Measurements from ENCODE around the gene POLR1C. TPM values are rescaled to one million over a fixed set of nuclear protein-coding genes. Genes with fewer than 3 reads are reported as not detected.

POLR1C gene
- total RNA-seq, 1 experiment from 2014 or later: 44.8 TPM

GRCh38 chr6:43570876-43571441, 54.1 kb downstream of the POLR1C start:
- peak; percentile 14 for DNase-seq (ENCODE audit: low read depth)

Other genes with a start within 250 kb of the POLR1C start
- gene SLC22A7, start 218.8 kb upstream of the POLR1C start, total RNA-seq (2014; rRNA removed): not detected in 2 replicates
- gene CRIP3, start 208.3 kb upstream of the POLR1C start, total RNA-seq (2014; rRNA removed): not detected in 2 replicates
- 10.2 and 11.9 TPM in 2 replicates for gene ZNF318, start 147.4 kb upstream of the POLR1C start, total RNA-seq (2014; rRNA removed)
- gene ABCC10, start 89.5 kb upstream of the POLR1C start, total RNA-seq (2014; rRNA removed): 14.9 and 15.7 TPM in 2 replicates
- 2.4 and 4.4 TPM in 2 replicates for gene DLK2, start 61.5 kb upstream of the POLR1C start, total RNA-seq (2014; rRNA removed)
- gene TJAP1, start 39.5 kb upstream of the POLR1C start, total RNA-seq (2014; rRNA removed): 27.0 and 32.8 TPM in 2 replicates
- gene LRRC73, start 6.7 kb upstream of the POLR1C start, total RNA-seq (2014; rRNA removed): 1.2 TPM in 2 replicates
- gene YIPF3, start 163 bp upstream of the POLR1C start, total RNA-seq (2014; rRNA removed): 161 and 168 TPM in 2 replicates
- 33.8 and 34.2 TPM in 2 replicates for gene XPO5, start 58.9 kb downstream of the POLR1C start, total RNA-seq (2014; rRNA removed)
- 45.9 and 71.0 TPM in 2 replicates for gene POLH, start 59.1 kb downstream of the POLR1C start, total RNA-seq (2014; rRNA removed)
- 44.1 and 45.5 TPM in 2 replicates for gene GTPBP2, start 112.2 kb downstream of the POLR1C start, total RNA-seq (2014; rRNA removed)
- 28.3 and 34.4 TPM in 2 replicates for gene MAD2L1BP, start 118.8 kb downstream of the POLR1C start, total RNA-seq (2014; rRNA removed)
- gene RSPH9, start 127.9 kb downstream of the POLR1C start, total RNA-seq (2014; rRNA removed): not detected in 2 replicates
- gene MRPS18A, start 170.7 kb downstream of the POLR1C start, total RNA-seq (2014; rRNA removed): 36.3 and 37.1 TPM in 2 replicates